Right lobe of liver (tissue), 6 donors: Measurements from ENCODE around the gene IFI16. TPM values are rescaled to one million over a fixed set of nuclear protein-coding genes. Genes with fewer than 3 reads are reported as not detected.

ENCODE experiments used
- ATAC-seq, 4 donors: fragments of 200-7000 bp; cut with Tn5 transposase; one replicate each; pipeline ENCODE4 v1.9.1; 2020; ENCODE audit warnings: mild to moderate bottlenecking in 4 of 4, moderate library complexity in 4 of 4
- DNase-seq, 3 donors: peaks; one replicate each; pipeline ENCODE4 v3.0.0-alpha.2; 2020
- H3K27ac ChIP-seq, 3 donors: fragments of 200-600 bp; one replicate each; pipeline ENCODE4 v1.8.0; 2022
- H3K27me3 ChIP-seq, 2 donors: fragments of 200-600 bp; one replicate each; pipeline ENCODE4 v1.8.0; 2022
- H3K36me3 ChIP-seq, 4 donors: fragments of 200-600 bp; sonication (generic) in 1 of 4; one replicate each; pipeline versions ENCODE4 v1.5.1 to v1.8.0; 2017 to 2022; ENCODE audit warnings: control low read depth in 1 of 4
- H3K4me1 ChIP-seq, 4 donors: fragments of 200-600 bp; sonication (generic) in 1 of 4; one replicate each; pipeline versions ENCODE4 v1.5.1 to v1.8.0; 2017 to 2022; ENCODE audit warnings: control low read depth in 1 of 4
- H3K4me3 ChIP-seq, 3 donors: fragments of 200-600 bp; one replicate each; pipeline ENCODE4 v1.8.0; 2022
- H3K9me3 ChIP-seq, 4 donors: fragments of 200-600 bp; sonication (generic) in 1 of 4; one replicate each; pipeline versions ENCODE4 v1.5.1 to v1.8.0; 2017 to 2022; ENCODE audit warnings: control low read depth in 1 of 4
- POLR2A ChIP-seq: fragments of 450-650 bp; IDR thresholded peaks from one replicate; pipeline ENCODE4 v1.6.1; 2017; ENCODE audit warnings: antibody characterized with exemption, mild to moderate bottlenecking
- WGBS: methylation state at CpG from one replicate; pipeline ENCODE4 v1.1.6; 2018; ENCODE audit warnings: low coverage, low lambda C conversion rate; ENCODE audit not compliant: insufficient coverage; ENCODE audit errors: missing lambda C conversion rate; 5-methylcytosine and 5-hydroxymethylcytosine counted together
- intact Hi-C, 2 donors: fragments of 100-400 bp; cut with DNase I; formaldehyde crosslinking; loops; one replicate each; pipeline versions ENCODE4 v1.11.2 to v1.14.1; 2022
- total RNA-seq, 6 experiments: library from RNA; depleted of rRNA in 2 of 6; stranded (reverse); fragments of >200 nt in 2 of 6; fragmentation: NEBNext Ultra II Directional in 3 of 6; extraction: Animal tissue kit (Norgen Biotek cat#: 25700) in 3 of 6; gene quantifications; one replicate each; pipeline versions ENCODE4 v1.1.0 to v1.2.4, GENCODE V29; 2016 to 2023
- TF ChIP-seq, protein P1 (sequence below), 4 donors: fragments of 200-600 bp in 3 of 4; fragments of 450-650 bp in 1 of 4; IDR thresholded peaks; one replicate each; pipeline versions ENCODE4 v1.5.1 to v1.8.0; 2016 to 2022; ENCODE audit warnings: antibody characterized with exemption in 4 of 4, mild to moderate bottlenecking in 2 of 4
- donor health status: DM: no; HTN: yes; CAD: no.
- donor health status: DM: no; HTN: no; CAD: no.
- donor health status: DM: no; HTN: no; CAD: no.
- donor health status: DM: no; HTN: yes; CAD: no.
- donor health status: DM: no; HTN: yes; CAD: no.

IFI16 gene
- total RNA-seq, 6 experiments from 2014 or later = 3.3 to 20.3 (median 9.1) TPM

DNA sequence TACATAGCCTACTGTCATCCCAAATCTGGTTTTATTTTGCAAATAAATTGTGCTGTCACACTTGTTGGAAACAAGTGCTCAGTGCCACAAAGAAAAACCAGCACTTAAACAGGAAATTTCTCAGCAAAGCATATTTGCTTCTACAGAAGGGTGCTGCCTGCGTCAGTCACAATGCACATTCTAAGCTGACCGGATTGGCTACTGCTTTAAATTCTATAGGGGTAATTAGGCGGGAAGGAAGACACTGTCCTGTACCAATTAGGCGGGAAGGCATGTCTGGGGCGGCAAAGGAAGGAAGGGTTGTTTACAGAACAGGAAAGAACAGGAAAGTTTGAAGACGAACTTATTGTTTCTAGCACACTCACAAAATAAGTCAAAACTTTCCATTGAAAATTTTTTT is 2.8 kb downstream of the IFI16 start:
- H3K4me1 ChIP-seq = peaks cover 0 to 6% (median 0%) of the 10 kb centered on the region in 4 donors
- ATAC-seq (peak; percentile 36 to 66 (median 46)), DNase-seq (peak in 1 of 3 donors; percentile 28)
- 23% methylated on average over 6 of the region's 6 CpGs for WGBS
- no peaks in the 10 kb centered on the region for H3K9me3 ChIP-seq
- peaks cover 0 to 5% (median 2%) of the 10 kb centered on the region in 4 donors for H3K36me3 ChIP-seq
- H3K27me3 ChIP-seq = no peaks in the 10 kb centered on the region
- peak overlapping the region; percentile 17 to 80 (median 35) for H3K27ac ChIP-seq
- peak; percentile 44 for TF ChIP-seq POLR2A
- TF ChIP-seq, protein P1, sequence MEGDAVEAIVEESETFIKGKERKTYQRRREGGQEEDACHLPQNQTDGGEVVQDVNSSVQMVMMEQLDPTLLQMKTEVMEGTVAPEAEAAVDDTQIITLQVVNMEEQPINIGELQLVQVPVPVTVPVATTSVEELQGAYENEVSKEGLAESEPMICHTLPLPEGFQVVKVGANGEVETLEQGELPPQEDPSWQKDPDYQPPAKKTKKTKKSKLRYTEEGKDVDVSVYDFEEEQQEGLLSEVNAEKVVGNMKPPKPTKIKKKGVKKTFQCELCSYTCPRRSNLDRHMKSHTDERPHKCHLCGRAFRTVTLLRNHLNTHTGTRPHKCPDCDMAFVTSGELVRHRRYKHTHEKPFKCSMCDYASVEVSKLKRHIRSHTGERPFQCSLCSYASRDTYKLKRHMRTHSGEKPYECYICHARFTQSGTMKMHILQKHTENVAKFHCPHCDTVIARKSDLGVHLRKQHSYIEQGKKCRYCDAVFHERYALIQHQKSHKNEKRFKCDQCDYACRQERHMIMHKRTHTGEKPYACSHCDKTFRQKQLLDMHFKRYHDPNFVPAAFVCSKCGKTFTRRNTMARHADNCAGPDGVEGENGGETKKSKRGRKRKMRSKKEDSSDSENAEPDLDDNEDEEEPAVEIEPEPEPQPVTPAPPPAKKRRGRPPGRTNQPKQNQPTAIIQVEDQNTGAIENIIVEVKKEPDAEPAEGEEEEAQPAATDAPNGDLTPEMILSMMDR (IDR thresholded peaks at IDR 0.05) = no peak
- H3K4me3 ChIP-seq = peak overlapping the region; percentile 7 to 49 (median 12)
- intact Hi-C loops = no loop called here

DNA sequence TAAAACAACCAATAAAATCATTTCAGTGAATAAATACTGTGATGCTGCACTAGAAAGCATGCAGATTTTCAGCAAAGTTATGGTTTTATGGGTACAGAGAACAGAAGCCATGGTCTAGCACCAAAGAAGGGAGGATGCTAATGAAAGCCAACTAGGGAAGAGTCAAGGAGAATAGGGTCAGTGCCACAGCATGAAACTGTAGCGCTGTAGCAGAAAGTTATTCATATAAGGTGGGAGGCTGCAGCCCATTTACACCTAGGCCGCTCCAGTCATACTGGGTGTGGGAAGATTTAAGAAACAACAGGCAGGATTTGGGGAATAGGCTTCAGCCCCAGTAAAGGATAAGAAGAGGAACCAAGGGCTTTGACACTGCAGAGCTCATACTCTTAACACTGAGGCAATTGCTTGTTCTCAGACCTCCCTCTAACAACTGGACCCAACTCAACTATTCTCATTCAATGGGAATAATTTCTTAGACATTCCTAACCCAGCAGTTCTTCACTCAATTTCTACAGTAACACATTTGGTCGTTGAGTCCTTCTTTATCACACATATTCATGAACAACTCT is 4.4 kb downstream of the IFI16 start:
- DNase-seq = no peak
- Histone ChIP-seq H3K9me3 (no peaks in the 10 kb centered on the region), H3K27me3 (no peaks in the 10 kb centered on the region), H3K4me1 (peaks cover 0 to 6% (median 0%) of the 10 kb centered on the region in 4 donors), H3K27ac (peak overlapping the region in 2 of 3 donors; percentile 35 to 80), H3K36me3 (peaks cover 0 to 9% (median 3%) of the 10 kb centered on the region in 4 donors), H3K4me3 (peak overlapping the region in 1 of 3 donors; percentile 49)
- 40% methylated on average over 1 of the region's 3 CpGs for WGBS
- TF ChIP-seq, protein P1 (IDR thresholded peaks at IDR 0.05) = no peak
- no peak for TF ChIP-seq POLR2A
- intact Hi-C loops = no loop called here
- no peak for ATAC-seq

DNA sequence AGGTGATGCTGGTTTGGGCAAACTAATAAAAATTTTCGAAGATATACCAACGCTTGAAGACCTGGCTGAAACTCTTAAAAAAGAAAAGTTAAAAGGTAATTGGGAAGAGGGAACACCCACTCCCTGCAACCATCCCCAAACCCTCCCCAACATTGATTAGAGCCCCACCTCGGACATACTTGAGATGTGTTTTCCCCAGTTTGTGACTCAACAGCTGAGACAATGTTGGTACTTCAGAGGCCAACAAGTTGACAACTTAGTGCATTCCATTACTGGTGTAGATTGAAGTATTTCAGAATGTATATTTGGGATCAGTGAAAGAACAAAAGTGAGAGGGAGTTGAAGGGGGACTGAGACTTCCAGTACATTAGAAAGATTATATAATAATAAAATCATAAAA is 5.1 kb downstream of the IFI16 start:
- intact Hi-C loops = no loop called here
- peaks cover 0 to 6% (median 0%) of the 10 kb centered on the region in 4 donors for H3K4me1 ChIP-seq
- H3K9me3 ChIP-seq = no peaks in the 10 kb centered on the region
- no peaks in the 10 kb centered on the region for H3K27me3 ChIP-seq
- peaks cover 0 to 9% (median 3%) of the 10 kb centered on the region in 4 donors for H3K36me3 ChIP-seq
- no peak for DNase-seq
- WGBS = 29% methylated on average over 3 of the region's 3 CpGs
- no peak overlapping the region for H3K4me3 ChIP-seq
- peak overlapping the region in 2 of 3 donors; percentile 7 to 41 for H3K27ac ChIP-seq
- TF ChIP-seq POLR2A = no peak
- TF ChIP-seq, protein P1 (IDR thresholded peaks at IDR 0.05) = no peak
- no peak for ATAC-seq

DNA sequence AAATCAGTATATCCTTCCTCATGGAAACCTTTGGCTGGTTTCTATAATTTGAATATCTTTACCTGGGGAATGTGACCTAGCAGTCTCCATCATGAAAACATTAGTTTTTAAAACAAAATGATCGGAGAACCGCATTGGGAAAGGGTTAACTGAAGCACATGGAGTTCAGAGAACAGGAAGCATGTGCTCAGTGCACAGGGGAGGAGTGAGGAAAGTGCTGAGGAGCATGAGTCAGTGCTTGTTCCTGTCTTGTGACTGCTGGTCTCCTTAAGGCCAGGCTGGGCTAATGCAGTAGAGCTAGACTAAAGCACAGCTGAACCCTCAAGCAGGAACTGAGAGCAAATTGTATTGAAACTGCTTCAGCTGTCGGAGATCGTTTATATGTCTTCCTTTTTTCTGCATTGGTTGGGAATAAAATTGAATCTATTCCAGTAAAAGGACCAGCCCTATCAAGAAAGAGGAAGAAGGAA is 5.8 kb downstream of the IFI16 start:
- H3K4me1 ChIP-seq = peaks cover 0 to 6% (median 0%) of the 10 kb centered on the region in 4 donors
- peak; percentile 18 for TF ChIP-seq POLR2A
- TF ChIP-seq, protein P1 (IDR thresholded peaks at IDR 0.05) = no peak
- ATAC-seq (peak; percentile 89 to 92 (median 90)), DNase-seq (peak; percentile 38 to 62 (median 56))
- intact Hi-C loops = no loop called here
- no peaks in the 10 kb centered on the region for H3K27me3 ChIP-seq
- WGBS = 17% methylated on average over 4 of the region's 4 CpGs
- peak overlapping the region; percentile 7 to 41 (median 31) for H3K27ac ChIP-seq
- no peaks in the 10 kb centered on the region for H3K9me3 ChIP-seq
- no peak overlapping the region for H3K4me3 ChIP-seq
- H3K36me3 ChIP-seq = peaks cover 0 to 9% (median 3%) of the 10 kb centered on the region in 4 donors
